KMS-11 (cell line): Measurements from ENCODE around the gene RANBP6.

ENCODE experiments used
- H2AFZ ChIP-seq: fragments of 200-600 bp; sonication (generic); 2 replicates; pipeline ENCODE4 v1.6.1; 2016; ENCODE audit warnings: antibody characterized with exemption, mixed run types, low read depth
- H3K27ac ChIP-seq: fragments of 200-600 bp; sonication (generic); 2 replicates; pipeline ENCODE4 v1.6.1; 2016; ENCODE audit warnings: mild to moderate bottlenecking, mixed run types
- H3K27me3 ChIP-seq: fragments of 200-600 bp; sonication (generic); 2 replicates; pipeline ENCODE4 v1.6.1; 2017; ENCODE audit warnings: mild to moderate bottlenecking, low read depth, mixed run types, moderate library complexity; ENCODE audit not compliant: insufficient read depth
- H3K36me3 ChIP-seq: fragments of 200-600 bp; sonication (generic); 2 replicates; pipeline ENCODE4 v1.6.1; 2017; ENCODE audit warnings: mild to moderate bottlenecking, mixed run types; ENCODE audit not compliant: insufficient read depth
- H3K4me1 ChIP-seq: fragments of 200-600 bp; sonication (generic); 2 replicates; pipeline ENCODE4 v1.6.1; 2016; ENCODE audit warnings: mild to moderate bottlenecking, low read depth, mixed run types; ENCODE audit not compliant: poor library complexity, severe bottlenecking
- H3K4me2 ChIP-seq: fragments of 200-600 bp; sonication (generic); 2 replicates; pipeline ENCODE4 v1.7.0; 2016; ENCODE audit warnings: mild to moderate bottlenecking, mixed run types
- H3K4me3 ChIP-seq: fragments of 200-600 bp; sonication (generic); IDR thresholded peaks from 2 replicates; pipeline ENCODE4 v1.6.1; 2017; ENCODE audit warnings: low read depth, low read length, mixed read lengths; ENCODE audit not compliant: insufficient read depth
- H3K79me2 ChIP-seq: fragments of 200-600 bp; sonication (generic); 2 replicates; pipeline ENCODE4 v1.6.1; 2016; ENCODE audit warnings: low read depth, mixed run types; ENCODE audit not compliant: insufficient read depth
- H3K9ac ChIP-seq: fragments of 200-600 bp; sonication (generic); 2 replicates; pipeline ENCODE4 v1.6.1; 2016; ENCODE audit warnings: mild to moderate bottlenecking, mixed run types
- H4K20me1 ChIP-seq: fragments of 200-600 bp; sonication (generic); 2 replicates; pipeline ENCODE4 v1.6.1; 2016; ENCODE audit warnings: mild to moderate bottlenecking, mixed run types; ENCODE audit not compliant: insufficient read depth
- TF ChIP-seq, protein P1 (sequence below): fragments of 200-600 bp; sonication (generic); conservative IDR thresholded peaks from 2 replicates; pipeline ENCODE4 v1.6.1; 2017; ENCODE audit warnings: low read depth, mild to moderate bottlenecking, antibody characterized with exemption, low read length, moderate library complexity, mixed read lengths

RANBP6 gene

GRCh38 chr9:5983042-5983441, 32.4 kb downstream of the RANBP6 start:
- peaks cover 12% of the 10 kb centered on the region for H3K4me1 ChIP-seq
- H2AFZ ChIP-seq, result no peak overlapping the region
- no peaks in the 10 kb centered on the region for H3K36me3 ChIP-seq
- no peak overlapping the region for H3K4me3 ChIP-seq
- no peaks in the 10 kb centered on the region for H3K79me2 ChIP-seq
- TF ChIP-seq, protein P1, sequence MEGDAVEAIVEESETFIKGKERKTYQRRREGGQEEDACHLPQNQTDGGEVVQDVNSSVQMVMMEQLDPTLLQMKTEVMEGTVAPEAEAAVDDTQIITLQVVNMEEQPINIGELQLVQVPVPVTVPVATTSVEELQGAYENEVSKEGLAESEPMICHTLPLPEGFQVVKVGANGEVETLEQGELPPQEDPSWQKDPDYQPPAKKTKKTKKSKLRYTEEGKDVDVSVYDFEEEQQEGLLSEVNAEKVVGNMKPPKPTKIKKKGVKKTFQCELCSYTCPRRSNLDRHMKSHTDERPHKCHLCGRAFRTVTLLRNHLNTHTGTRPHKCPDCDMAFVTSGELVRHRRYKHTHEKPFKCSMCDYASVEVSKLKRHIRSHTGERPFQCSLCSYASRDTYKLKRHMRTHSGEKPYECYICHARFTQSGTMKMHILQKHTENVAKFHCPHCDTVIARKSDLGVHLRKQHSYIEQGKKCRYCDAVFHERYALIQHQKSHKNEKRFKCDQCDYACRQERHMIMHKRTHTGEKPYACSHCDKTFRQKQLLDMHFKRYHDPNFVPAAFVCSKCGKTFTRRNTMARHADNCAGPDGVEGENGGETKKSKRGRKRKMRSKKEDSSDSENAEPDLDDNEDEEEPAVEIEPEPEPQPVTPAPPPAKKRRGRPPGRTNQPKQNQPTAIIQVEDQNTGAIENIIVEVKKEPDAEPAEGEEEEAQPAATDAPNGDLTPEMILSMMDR, result no peak
- H3K4me2 ChIP-seq, result no peak overlapping the region
- no peak overlapping the region for H3K9ac ChIP-seq
- no peaks in the 10 kb centered on the region for H3K27me3 ChIP-seq
- H4K20me1 ChIP-seq, result no peaks in the 10 kb centered on the region
- no peak overlapping the region for H3K27ac ChIP-seq

DNA sequence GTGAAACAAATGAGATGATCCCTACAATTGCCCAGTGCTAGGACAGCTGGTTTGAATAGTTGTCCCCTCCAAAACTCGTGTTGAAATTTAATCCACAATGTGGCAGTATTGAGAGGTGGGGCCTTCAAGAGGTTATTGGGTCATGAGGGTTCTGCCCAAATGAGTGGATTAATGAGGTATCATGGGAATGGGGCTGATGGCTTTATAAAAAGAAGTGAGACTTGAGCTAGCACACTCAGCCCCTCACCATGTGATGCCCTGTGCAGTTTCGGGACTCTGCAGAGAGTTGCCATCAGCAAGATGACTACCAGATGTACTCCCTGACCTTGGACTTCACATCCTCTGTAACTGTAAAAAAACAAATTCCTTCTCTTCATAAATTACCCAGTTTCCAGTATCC, 33.1 kb downstream of the RANBP6 start:
- H3K79me2 ChIP-seq, result no peaks in the 10 kb centered on the region

DNA sequence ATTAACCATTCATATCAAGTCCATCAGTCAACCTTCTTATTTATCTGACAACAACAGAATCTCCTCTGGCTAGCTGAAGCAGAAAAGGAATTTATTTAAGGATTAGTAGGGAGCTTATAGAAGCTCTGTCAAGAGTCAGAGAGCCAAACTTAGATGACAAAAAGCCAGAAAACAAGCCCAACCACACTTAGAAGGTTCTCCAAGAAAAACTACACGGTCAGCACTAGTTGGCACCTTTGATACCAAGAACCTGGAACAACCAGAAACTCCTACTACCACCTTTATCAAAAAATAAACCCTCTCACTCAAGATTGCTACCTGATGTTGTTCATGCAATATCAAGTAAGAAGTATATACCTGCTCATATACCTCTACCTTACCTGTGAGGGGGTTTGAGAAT, 36.9 kb downstream of the RANBP6 start:
- no peaks in the 10 kb centered on the region for H4K20me1 ChIP-seq
- H3K4me1 ChIP-seq, result peaks cover 31% of the 10 kb centered on the region
- no peaks in the 10 kb centered on the region for H3K36me3 ChIP-seq
- H3K4me2 ChIP-seq, result peak overlapping the region; percentile 36
- no peaks in the 10 kb centered on the region for H3K79me2 ChIP-seq
- H3K4me3 ChIP-seq, result no peak overlapping the region
- H3K9ac ChIP-seq, result no peak overlapping the region
- no peak overlapping the region for H3K27ac ChIP-seq
- H3K27me3 ChIP-seq, result no peaks in the 10 kb centered on the region
- TF ChIP-seq, protein P1, result no peak
- no peak overlapping the region for H2AFZ ChIP-seq

More for the DNA sequence above, 33.1 kb downstream of the RANBP6 start:
- H3K27ac ChIP-seq, result no peak overlapping the region
- H3K36me3 ChIP-seq, result no peaks in the 10 kb centered on the region
- H3K4me2 ChIP-seq, result no peak overlapping the region
- TF ChIP-seq, protein P1, result no peak
- H2AFZ ChIP-seq, result no peak overlapping the region
- H4K20me1 ChIP-seq, result no peaks in the 10 kb centered on the region
- H3K27me3 ChIP-seq, result no peaks in the 10 kb centered on the region
- H3K4me3 ChIP-seq, result no peak overlapping the region
- peaks cover 16% of the 10 kb centered on the region for H3K4me1 ChIP-seq
- no peak overlapping the region for H3K9ac ChIP-seq

GRCh38 chr9:5976674-5977397, 38.6 kb downstream of the RANBP6 start:
- H3K79me2 ChIP-seq, result no peaks in the 10 kb centered on the region
- H3K36me3 ChIP-seq, result no peaks in the 10 kb centered on the region
- no peaks in the 10 kb centered on the region for H4K20me1 ChIP-seq
- H2AFZ ChIP-seq, result no peak overlapping the region
- no peak overlapping the region for H3K4me3 ChIP-seq
- TF ChIP-seq, protein P1, result no peak
- H3K4me1 ChIP-seq, result peaks cover 40% of the 10 kb centered on the region
- H3K4me2 ChIP-seq, result 0 out of 2 replicates have a peak overlapping the region, but pooled peaks have one; percentile 11
- no peaks in the 10 kb centered on the region for H3K27me3 ChIP-seq
- no peak overlapping the region for H3K27ac ChIP-seq
- no peak overlapping the region for H3K9ac ChIP-seq
